HL-60/S4 (cell line): ENCODE results near the gene DENND4A.
"Not testable (repeated sequence)": the region's sequence is repeated elsewhere in the genome, so short reads cannot be mapped to it uniquely, and the experiment has no call there.

Source experiments
- in situ Hi-C: fragments of 300-500 bp; cut with MboI; formaldehyde crosslinking; loops from 2 replicates; pipeline ENCODE4 v1.14.3; 2022; ENCODE audit warnings: low sequenced_read_pairs

DENND4A gene

GRCh38 chr15:65761210-65761926, 30.7 kb downstream of the DENND4A start:
- in situ Hi-C loops, result no loop called here

DNA sequence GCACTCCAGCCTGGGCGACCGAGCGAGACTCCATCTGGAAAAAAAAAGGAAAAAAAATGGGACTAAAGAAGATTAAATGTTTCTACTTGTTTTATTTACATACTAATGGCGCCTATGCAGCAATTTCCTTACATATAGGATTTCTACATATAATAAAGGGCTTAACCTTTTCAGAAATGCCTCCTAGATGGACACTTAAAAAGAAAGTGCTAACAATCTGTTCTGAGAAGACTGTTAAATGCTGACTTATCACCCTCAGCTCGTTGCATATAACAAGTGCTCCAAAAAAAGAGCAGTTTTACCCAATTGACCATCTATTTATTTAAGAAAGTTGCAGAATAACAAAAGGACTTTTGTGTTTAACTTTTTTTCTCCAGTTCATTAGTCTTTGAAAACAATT, 32.7 kb downstream of the DENND4A start:
- in situ Hi-C loops, result no loop called here

GRCh38 chr15:65758242-65758641, 33.9 kb downstream of the DENND4A start:
- in situ Hi-C loops, result no loop called here

DNA sequence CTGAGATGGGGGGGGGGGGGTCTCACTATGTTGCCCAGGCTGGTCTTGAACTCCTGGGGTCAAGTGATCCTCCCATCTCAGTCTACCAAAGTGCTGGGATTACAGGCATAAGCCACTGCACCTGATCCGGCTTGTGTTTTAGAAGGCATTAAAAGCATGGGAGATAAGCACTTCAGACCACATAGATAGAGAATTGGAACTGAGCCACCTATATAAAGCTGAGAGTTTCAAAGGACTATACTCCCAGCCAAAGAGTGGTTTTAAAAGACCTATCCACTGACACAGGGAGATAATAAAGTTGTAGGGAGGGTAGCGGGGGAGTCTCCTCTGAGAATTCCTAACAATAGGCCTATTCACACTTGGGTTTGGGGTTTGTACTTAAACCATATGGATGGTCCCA, 34.8 kb downstream of the DENND4A start:
- in situ Hi-C loops, result no loop called here

GRCh38 chr15:65752151-65752700, 39.9 kb downstream of the DENND4A start:
- in situ Hi-C loops, result no loop called here

DNA sequence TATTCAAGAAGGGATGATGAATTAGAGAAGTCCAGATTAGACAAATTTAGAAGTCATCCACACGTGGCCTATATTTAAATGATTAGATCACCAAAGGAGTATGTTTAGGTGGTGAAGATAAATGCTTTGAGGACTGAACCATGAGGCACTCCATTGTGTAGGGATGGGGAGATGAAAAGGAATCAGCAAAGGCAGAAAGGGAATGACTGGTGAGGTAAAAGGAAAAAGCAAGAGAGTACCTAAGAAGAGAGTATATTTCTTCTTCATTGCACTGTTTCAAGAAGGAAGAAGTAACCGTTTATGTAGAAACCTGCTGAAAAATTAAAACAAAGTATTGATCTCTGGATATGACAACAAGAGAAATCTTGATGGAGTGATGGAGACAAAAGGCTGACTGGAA, 40.7 kb downstream of the DENND4A start:
- in situ Hi-C loops, result no loop called here

DNA sequence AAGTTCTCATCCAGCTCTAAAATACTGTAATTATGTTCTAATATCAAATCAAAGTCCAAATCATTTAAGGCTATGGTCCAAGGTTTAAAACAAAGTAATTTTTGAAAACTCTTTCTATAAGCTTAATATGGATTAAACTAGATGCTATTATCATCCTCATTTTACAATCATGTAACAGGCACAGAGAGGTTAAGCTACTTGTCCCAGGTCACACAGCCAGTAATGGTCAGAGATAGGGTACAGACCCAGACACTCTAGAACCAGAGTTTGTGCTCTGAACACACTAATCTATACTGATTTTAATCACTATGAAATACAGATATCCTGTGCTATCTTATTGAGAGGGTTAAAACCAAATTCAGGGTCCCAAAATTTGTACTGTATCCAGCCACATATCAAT, 44.8 kb downstream of the DENND4A start:
- in situ Hi-C loops, result no loop called here

DNA sequence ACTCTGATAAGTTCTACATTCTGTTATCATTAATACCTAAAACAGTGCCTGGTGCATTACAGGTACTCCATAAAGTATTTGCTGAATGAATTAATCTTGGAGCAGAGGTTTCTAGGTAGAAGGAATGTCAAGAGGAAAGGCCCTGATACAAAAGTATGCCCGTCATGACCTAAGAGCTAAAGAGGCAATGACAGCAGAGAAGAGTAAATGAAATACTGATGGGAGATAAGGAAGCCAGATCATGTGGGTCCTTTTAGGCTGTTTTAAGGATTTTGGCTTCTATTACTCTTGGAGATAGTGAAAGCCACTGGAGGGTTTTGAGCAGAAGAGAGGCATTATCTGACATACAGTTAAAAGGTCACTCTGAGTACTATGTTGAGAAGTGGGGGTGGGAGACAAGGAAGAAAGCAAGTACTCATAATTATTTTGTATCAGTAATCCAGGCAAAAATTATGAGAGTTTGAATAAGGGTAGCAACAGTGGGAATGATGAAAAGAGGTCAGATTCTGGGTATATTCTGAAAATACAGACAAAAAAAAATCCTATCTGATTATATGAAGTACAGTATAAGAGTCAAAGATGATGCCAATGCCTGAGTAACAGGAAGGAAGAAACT, 48.3 kb downstream of the DENND4A start:
- in situ Hi-C loops, result no loop called here

DNA sequence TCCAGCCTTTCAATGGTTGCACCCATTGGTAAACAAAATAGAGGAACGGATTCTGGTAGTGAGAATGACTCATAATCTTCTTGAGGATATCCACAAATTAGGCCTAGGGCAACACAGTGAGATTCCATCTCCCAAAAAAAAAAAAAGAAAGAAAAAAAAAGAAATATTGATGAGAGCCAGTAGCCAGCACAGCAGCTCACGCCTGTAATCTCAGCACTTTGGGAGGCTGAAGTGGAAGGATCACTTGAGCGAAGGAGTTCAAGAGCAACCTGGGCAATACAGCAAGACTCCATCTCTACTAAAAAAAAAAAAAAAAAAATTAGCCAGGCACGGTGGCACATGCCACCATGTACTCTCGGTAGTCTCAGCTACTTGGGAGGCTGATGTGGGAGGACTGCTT, 51.9 kb downstream of the DENND4A start:
- in situ Hi-C loops, result no loop called here

- in situ Hi-C loops, result no loop called here
Measured at GRCh38 chr15:65738649-65739048, 53.4 kb downstream of the DENND4A start.

DNA sequence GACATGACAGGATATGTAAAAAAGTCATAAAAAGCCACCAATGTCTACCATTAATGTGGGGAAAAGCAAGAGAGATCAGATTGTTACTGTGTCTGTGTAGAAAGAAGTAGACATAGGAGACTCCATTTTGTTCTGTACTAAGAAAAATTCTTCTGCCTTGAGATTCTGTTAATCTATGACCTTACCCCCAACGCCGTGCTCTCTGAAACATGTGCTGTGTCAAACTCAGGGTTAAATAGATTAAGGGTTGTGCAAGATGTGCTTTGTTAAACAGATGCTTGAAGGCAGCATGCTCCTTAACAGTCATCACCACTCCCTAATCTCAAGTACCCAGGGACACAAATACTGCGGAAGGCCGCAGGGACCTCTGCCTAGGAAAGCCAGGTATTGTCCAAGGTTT, 58.5 kb downstream of the DENND4A start:
- in situ Hi-C loops, result not testable (repeated sequence)

GRCh38 chr15:65732698-65733097, 59.4 kb downstream of the DENND4A start:
- in situ Hi-C loops, result no loop called here

- in situ Hi-C loops, result no loop called here
Measured at GRCh38 chr15:65731926-65732325, 60.2 kb downstream of the DENND4A start.

GRCh38 chr15:65730549-65731172, 61.4 kb downstream of the DENND4A start:
- in situ Hi-C loops, result no loop called here

GRCh38 chr15:65724464-65725215, 67.5 kb downstream of the DENND4A start:
- in situ Hi-C loops, result no loop called here

DNA sequence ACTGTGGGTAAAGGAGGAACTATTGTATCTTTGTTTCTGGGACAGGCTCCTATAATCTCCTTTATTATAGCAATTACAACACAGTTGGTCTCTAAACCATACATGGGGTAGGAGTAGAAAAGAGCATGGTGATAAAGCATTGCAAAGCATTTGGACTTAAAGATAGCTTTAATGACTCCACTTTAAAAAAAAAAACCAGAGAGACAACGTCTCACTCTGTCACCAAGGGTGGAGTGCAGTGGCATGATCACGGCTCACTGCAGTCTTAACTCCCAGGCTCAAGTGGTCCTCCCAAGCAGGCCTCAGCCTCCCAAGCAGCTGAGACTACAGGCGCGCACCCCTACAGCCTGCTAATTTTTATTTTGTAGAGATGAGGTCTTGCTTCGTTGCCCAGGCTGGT, 68.2 kb downstream of the DENND4A start:
- in situ Hi-C loops, result no loop called here

DNA sequence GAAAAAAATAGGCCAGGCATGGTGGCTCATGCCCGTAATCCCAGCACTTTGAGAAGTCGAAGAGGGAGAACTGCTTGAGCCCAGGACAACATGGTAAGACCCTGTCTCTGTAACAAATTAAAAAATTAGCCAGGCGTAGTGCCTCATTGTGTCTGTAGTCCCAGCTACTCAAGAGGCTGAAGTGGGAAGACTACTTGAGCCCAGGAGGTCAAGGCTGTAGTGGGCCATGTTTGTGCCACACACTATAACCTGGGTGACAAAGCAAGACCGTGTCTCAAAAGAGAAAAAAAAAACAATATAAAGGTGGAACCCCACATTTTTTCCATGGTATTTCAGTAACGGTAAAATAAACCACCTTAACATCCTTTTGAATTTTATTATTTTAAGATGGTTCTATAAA, 69.9 kb downstream of the DENND4A start:
- in situ Hi-C loops, result no loop called here

DNA sequence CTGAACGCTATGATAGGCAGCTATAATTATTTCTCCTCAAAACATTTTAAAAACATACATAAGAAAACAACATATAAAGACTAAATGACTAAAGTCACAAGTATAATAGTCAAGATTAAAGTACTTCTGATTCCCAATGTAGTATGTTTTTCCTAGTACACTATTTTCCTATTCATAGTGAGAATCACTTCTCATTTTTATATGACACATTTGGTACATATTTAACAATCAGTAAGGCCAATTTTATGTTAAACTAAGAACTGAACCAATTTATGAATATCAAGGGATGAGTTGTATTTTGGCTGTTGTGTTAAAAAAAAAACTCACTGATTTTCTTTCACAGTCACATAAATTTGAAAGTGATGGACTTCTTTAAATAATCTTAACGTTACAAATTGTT, 79.7 kb downstream of the DENND4A start:
- in situ Hi-C loops, result no loop called here

GRCh38 chr15:65695081-65695480, 97.0 kb downstream of the DENND4A start:
- in situ Hi-C loops, result no loop called here

DNA sequence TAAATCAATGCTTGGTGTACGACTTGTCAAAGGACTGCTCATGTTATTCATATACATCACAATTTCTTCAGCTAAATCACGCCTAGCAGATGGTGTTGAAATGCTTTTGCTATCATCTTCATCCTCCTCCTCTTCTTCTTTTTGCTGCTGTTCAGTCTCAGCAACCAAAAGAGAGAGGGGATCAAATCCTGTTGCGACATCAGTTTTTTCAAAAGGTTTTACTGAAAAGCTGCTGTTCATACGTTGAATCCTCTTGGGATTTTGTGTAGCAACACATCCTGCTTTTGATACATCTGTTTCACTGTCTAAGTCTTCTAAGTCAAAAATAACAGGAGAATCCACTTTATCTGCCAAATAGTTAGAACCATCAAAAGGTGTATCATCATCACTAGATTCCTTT, 101.3 kb downstream of the DENND4A start:
- in situ Hi-C loops, result no loop called here

DNA sequence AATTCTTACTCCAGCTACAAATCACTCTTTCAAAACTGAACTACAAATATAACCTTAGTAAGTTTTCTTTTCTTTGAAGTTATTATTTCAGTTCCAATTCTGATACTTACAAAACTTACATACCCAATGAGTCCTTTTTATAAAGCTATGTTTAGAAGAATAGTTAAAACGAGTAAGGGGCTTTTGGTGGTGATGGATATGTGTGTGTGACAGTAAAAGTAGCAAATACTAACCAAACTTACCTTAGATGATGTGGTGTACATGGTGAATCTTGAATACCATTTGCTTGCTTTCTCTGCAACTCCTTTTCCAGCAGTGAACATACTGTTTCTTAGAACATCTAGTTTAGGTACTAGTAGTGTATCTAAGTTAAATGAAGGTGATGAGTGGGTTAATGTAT, 101.9 kb downstream of the DENND4A start:
- in situ Hi-C loops, result no loop called here
